Measurements from ENCODE around the gene CLIC1.
A peak's percentile ranks its signal among the peaks of the same experiment; 100 is the strongest.

The CLIC1 gene

DNA sequence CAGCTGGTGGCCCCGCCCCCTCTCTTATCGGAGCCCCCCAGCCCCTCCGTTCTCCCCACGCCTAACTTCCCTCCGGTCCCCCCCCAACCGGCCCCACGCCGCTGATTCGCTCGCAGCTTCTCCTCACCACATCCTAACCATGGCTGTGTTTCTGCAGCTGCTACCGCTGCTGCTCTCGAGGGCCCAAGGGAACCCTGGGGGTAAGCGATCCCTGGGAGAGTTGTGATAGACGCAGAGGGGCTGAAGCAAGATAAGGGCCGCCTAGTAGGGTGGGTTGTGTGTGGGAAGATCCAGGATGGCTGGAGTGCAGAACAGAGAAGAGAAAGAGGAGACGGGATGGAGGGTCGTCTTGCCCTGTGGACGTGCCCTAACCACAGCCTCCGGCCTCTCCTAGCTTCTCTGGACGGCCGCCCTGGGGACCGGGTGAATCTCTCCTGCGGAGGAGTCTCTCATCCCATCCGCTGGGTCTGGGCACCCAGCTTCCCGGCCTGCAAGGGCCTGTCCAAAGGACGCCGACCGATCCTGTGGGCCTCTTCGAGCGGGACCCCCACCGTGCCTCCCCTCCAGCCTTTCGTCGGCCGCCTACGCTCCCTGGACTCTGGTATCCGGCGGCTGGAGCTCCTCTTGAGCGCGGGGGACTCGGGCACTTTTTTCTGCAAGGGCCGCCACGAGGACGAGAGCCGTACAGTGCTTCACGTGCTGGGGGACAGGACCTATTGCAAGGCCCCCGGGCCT lies 12.9 kb downstream of the CLIC1 start, which contains the start of gene MPIG6B:
MPIG6B (plus strand) TSS at position 129 of the 735 bp plus-strand sequence; CDS start at position 140, 11 bp downstream.
- H3K4me3 Mint-ChIP-seq: peak within 1 kb of the TSS in 1 of 2 donors; percentile 49
- no peaks in the 10 kb centered on the region for H3K9me3 Mint-ChIP-seq
- no peak for DNase-seq
- peaks cover 40% of the 10 kb centered on the region for H3K4me1 Mint-ChIP-seq
- no peak for ATAC-seq
- H3K27ac Mint-ChIP-seq: peak within 1 kb of the TSS in 1 of 2 donors; percentile 43
- no peaks in the 10 kb centered on the region for H3K27me3 Mint-ChIP-seq

DNA sequence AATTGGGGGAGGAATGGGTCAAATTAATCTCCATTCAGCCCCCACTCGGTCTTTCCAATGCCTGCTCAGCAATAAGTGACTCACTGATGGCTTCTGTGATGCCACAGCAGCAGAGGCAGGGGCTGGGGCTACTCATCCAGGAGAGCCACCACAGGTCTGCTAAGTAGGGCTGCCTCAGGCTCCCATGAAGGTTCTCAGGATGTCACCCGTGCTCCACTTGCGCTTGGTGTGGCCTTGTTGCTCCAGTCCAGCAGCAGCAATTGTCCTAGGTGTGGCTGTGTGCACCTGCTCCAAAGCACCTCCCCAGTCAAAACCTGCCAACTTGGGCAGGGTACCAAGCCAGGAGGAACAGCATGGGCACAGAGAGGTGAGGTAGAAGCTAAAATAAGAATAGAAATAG lies 14.2 kb downstream of the CLIC1 start:
- no peak overlapping the region for H3K4me3 Mint-ChIP-seq
- peak overlapping the region in 1 of 2 donors; percentile 43 for H3K27ac Mint-ChIP-seq
- no peaks in the 10 kb centered on the region for H3K9me3 Mint-ChIP-seq
- DNase-seq: no peak
- peaks cover 28% of the 10 kb centered on the region for H3K4me1 Mint-ChIP-seq
- no peak for ATAC-seq
- no peaks in the 10 kb centered on the region for H3K27me3 Mint-ChIP-seq

- Mint-ChIP-seq H3K4me3 (no peak within 1 kb of the TSS), H3K9me3 (no peaks in the 10 kb centered on the region), H3K27me3 (no peaks in the 10 kb centered on the region), H3K27ac (peak within 1 kb of the TSS in 1 of 2 donors; percentile 43), H3K4me1 (peaks cover 21% of the 10 kb centered on the region)
- no peak for ATAC-seq
- DNase-seq: no peak
Observed at GRCh38 chr6:31721351-31722020, 14.8 kb downstream of the CLIC1 start, which contains the start of gene LY6G6C. TSS of gene LY6G6C (minus strand) at chr6:31721746. CDS start at chr6:31721679, 67 bp downstream.

DNA sequence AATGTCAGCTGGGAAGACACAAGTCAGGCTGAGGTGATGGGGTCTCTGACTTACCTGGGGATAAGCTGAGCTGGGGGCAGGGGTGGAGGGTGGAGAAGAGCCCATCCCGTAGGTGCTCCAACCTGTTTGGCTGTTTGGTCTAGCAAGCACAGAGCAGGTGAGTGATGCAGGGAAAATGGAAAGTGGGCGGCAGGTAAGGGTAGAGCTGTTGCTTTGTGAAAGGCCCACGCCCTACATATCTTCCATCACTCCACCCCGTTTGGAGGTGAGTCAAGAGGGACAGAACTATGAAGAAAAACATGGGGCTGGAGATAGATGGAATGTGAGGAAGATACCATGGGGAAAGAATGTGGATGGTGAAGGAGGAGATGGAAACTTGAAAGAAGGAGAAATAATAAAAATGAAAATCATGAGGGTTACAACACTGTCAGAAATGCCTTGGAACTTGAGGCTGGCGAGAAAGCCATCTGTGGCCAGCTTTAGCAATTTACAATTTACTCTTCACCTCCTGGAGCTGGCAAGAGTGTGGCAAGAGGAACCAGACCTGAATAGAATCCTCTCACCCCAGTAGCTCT lies 16.0 kb downstream of the CLIC1 start:
- peaks cover 11% of the 10 kb centered on the region for H3K4me1 Mint-ChIP-seq
- no peaks in the 10 kb centered on the region for H3K27me3 Mint-ChIP-seq
- no peak for DNase-seq
- H3K27ac Mint-ChIP-seq: no peak overlapping the region
- H3K9me3 Mint-ChIP-seq: no peaks in the 10 kb centered on the region
- ATAC-seq: no peak
- no peak overlapping the region for H3K4me3 Mint-ChIP-seq

- H3K9me3 Mint-ChIP-seq: no peaks in the 10 kb centered on the region
- peaks cover 15% of the 10 kb centered on the region for H3K4me1 Mint-ChIP-seq
- no peak for ATAC-seq
- no peak for DNase-seq
- H3K4me3 Mint-ChIP-seq: no peak overlapping the region
- no peaks in the 10 kb centered on the region for H3K27me3 Mint-ChIP-seq
- no peak overlapping the region for H3K27ac Mint-ChIP-seq
Observed at GRCh38 chr6:31719001-31719400, 17.3 kb downstream of the CLIC1 start.

DNA sequence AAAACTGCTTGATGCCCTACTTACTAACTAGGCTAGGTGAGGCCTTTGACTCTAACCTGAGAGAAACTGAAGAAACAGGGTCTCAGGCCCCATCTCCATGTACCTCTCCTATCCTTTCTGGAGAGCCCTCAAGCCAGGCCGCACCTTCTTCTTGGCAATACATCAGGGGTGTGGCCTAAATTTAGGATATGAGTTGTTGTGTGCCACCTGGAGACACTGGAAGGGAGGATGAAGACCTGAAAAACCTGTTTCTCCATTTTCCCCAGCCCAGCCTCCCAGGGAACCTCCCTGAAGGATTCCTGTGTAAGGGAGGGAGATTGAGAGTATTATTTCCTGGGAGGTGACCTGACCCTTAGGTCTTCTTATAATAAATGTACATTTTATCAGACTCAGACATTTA lies 18.1 kb downstream of the CLIC1 start:
- DNase-seq (no peak), ATAC-seq (no peak)
- Mint-ChIP-seq H3K27ac (no peak overlapping the region), H3K4me1 (peaks cover 11% of the 10 kb centered on the region), H3K9me3 (no peaks in the 10 kb centered on the region), H3K4me3 (no peak overlapping the region), H3K27me3 (no peaks in the 10 kb centered on the region)

GRCh38 chr6:31717499-31718222 lies 18.7 kb downstream of the CLIC1 start:
- ATAC-seq: no peak

GRCh38 chr6:31715022-31715958 lies 21.0 kb downstream of the CLIC1 start, which contains the start of gene LY6G6D:
TSS of gene LY6G6D (plus strand) at chr6:31715348. CDS start at chr6:31715356, 8 bp downstream.
- no peaks in the 10 kb centered on the region for H3K9me3 Mint-ChIP-seq
- H3K4me3 Mint-ChIP-seq: no peak within 1 kb of the TSS
- H3K27me3 Mint-ChIP-seq: peaks cover 7% of the 10 kb centered on the region
- ATAC-seq (no peak), DNase-seq (no peak)
- H3K27ac Mint-ChIP-seq: peak within 1 kb of the TSS in 1 of 2 donors; percentile 84
- H3K4me1 Mint-ChIP-seq: peaks cover 14% of the 10 kb centered on the region

More at GRCh38 chr6:31717499-31718222, 18.7 kb downstream of the CLIC1 start:
- Mint-ChIP-seq H3K4me3 (no peak overlapping the region), H3K4me1 (peaks cover 8% of the 10 kb centered on the region), H3K27ac (no peak overlapping the region), H3K9me3 (no peaks in the 10 kb centered on the region), H3K27me3 (peaks cover under 1% of the 10 kb centered on the region)
- DNase-seq: no peak

GRCh38 chr6:31713991-31714684 lies 22.2 kb downstream of the CLIC1 start:
- H3K9me3 Mint-ChIP-seq: no peaks in the 10 kb centered on the region
- H3K27me3 Mint-ChIP-seq: peaks cover 7% of the 10 kb centered on the region
- no peak for ATAC-seq
- peak overlapping the region in 1 of 2 donors; percentile 84 for H3K27ac Mint-ChIP-seq
- H3K4me1 Mint-ChIP-seq: peaks cover 14% of the 10 kb centered on the region
- no peak overlapping the region for H3K4me3 Mint-ChIP-seq
- no peak for DNase-seq

- peaks cover 7% of the 10 kb centered on the region for H3K27me3 Mint-ChIP-seq
- DNase-seq: no peak
- no peak for ATAC-seq
- no peak overlapping the region for H3K27ac Mint-ChIP-seq
- no peak overlapping the region for H3K4me3 Mint-ChIP-seq
- H3K4me1 Mint-ChIP-seq: peaks cover 14% of the 10 kb centered on the region
- no peaks in the 10 kb centered on the region for H3K9me3 Mint-ChIP-seq
Observed at GRCh38 chr6:31713465-31713864, 22.9 kb downstream of the CLIC1 start.

DNA sequence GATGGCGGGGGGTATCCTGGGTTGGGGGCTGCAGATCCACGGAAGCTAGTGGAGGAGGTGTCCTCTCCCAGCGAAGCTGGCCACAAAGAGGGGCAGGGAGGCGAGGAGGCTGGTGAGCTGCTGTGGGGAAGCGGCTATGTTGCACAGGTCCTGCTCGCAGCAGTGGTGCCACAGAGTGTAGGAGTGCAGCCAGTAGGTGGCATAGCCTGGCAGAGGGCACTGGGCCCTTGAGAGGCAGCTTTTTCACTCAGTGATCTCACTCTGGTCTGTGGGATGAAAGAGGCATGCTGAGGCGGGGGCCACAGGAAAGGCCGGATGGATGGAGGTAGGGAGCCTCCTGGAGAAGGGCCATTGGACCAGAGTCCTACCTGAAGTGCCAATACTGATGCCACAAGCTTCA lies 24.0 kb downstream of the CLIC1 start:
- Mint-ChIP-seq H3K4me1 (peaks cover 14% of the 10 kb centered on the region), H3K4me3 (no peak overlapping the region), H3K27me3 (peaks cover 7% of the 10 kb centered on the region), H3K27ac (no peak overlapping the region), H3K9me3 (no peaks in the 10 kb centered on the region)
- ATAC-seq: peak; percentile 64
- no peak for DNase-seq

GRCh38 chr6:31711233-31711632 lies 25.1 kb downstream of the CLIC1 start:
- DNase-seq (no peak), ATAC-seq (no peak)
- Mint-ChIP-seq H3K4me3 (no peak overlapping the region), H3K4me1 (peaks cover 14% of the 10 kb centered on the region), H3K27ac (peak overlapping the region in 1 of 2 donors; percentile 43), H3K9me3 (no peaks in the 10 kb centered on the region), H3K27me3 (peaks cover 7% of the 10 kb centered on the region)

DNA sequence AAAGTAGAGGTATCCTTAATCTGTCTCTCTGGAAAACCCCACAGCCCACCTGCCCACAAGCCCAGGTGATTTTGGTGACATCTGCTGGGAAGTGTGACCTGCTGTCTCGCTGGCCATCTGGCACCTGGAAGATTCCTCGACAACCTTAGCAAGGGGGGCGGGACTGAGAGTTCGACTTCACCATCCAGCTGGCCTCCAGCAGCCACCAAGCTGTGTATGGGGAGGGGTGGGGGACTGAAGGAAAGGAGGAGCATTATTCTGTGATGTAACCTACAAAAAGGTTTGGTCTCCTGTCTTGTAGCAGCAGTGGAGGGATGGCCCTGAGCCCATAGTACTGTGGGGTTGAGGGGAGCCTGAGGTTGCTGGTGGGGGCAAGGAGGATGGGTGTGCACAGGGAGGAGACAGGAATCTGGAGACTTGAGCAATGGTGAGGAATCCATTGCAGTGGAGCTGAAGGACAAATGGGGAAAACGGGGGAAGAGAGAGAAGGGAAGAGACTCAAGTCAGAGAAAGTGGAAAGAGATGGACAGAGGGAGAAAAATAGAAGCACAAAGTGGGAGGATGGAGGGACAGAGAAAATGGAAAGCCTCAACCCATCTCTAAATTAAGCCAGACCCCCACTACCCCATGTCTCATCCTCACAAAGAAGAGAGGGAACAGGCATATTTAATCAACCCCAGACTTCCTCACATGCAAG lies 25.7 kb downstream of the CLIC1 start:
- peak overlapping the region; percentile 43 to 73 for H3K27ac Mint-ChIP-seq
- peaks cover 7% of the 10 kb centered on the region for H3K27me3 Mint-ChIP-seq
- ATAC-seq (no peak), DNase-seq (no peak)
- peaks cover 14% of the 10 kb centered on the region for H3K4me1 Mint-ChIP-seq
- no peak overlapping the region for H3K4me3 Mint-ChIP-seq
- no peaks in the 10 kb centered on the region for H3K9me3 Mint-ChIP-seq

All from stimulated activated naive CD8-positive, alpha-beta T cell treated with anti-CD3 and anti-CD28 coated beads, Interleukin-15, amount 100 ng/mL, for 72 hours (primary cell).